Brain pericyte (primary cell): Measurements from ENCODE around the gene LRRC45.

Experiments
- DNase-seq: peaks from one replicate; pipeline ENCODE4 v3.0.0-alpha.2; 2012; ENCODE audit warnings: low read depth, low spot score

Gene LRRC45

GRCh38 chr17:82062076-82062983 is 39.2 kb downstream of the LRRC45 start:
- no peak for DNase-seq

DNA sequence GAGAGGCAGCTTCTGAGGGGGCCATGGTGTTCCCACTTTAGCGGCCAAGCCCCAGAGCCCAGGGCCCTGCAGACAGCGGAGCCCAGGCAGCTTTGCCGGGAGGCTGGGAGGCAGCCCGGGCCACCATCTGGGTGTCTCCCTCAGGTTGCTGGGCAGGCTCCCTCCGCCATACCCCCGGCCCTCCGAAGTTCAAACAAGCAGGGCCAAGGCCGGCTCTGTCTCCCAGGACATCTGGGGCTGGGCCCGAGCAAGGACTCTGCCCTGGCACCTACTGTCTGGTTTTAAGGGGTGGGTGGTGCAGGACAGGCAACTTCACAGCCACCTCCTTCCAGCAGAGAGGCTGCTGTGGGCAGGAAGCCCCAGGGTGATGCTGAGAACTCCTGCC is 39.9 kb downstream of the LRRC45 start:
- DNase-seq = no peak

DNA sequence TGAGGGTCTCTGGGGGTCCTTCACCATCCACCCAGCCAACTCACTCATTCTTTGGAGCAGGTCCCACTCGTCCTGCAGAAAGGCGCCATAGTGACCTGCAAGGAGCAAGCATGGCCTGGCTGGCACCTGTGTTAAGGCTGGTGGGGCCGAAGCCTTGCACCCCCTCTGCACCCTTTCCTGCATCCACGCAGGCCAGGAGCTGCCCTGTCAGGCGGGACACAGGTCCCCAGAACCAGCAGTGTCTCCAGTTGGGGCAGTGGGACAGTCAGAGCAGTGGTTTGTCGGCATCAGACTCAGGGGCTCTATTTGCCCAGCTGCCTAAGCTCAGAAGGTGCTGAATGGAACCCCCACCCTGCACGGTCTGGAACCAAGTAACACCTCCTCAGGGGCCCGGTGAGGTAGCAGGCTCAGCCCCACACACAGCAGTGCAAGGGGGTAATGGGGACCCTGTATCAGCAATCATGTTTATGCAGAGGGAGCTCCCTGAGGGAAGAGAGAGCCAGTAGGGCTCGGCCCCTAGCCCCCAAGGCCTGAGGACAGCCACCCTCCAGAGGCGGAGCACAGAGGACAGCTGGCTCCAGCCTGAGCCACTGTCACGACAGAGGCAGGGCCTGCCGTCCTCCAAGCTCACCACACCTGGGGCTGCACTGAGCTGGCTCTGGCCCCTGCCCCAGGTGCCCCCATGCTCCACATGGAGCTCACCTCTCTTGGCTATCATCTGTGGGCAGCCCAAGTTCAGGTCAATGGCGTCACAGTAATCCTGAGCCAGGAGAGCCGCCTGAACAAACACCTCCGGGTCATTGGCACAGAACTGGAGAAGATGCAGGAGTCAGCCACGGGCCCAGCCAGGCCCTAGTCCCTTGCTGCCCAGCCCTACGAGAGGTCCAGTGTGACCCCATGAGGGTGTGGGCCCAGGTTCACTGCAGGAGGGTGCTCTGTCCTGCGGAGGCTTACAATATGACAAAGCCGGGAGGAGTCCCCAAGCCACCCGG is 40.6 kb downstream of the LRRC45 start:
- DNase-seq = no peak

DNA sequence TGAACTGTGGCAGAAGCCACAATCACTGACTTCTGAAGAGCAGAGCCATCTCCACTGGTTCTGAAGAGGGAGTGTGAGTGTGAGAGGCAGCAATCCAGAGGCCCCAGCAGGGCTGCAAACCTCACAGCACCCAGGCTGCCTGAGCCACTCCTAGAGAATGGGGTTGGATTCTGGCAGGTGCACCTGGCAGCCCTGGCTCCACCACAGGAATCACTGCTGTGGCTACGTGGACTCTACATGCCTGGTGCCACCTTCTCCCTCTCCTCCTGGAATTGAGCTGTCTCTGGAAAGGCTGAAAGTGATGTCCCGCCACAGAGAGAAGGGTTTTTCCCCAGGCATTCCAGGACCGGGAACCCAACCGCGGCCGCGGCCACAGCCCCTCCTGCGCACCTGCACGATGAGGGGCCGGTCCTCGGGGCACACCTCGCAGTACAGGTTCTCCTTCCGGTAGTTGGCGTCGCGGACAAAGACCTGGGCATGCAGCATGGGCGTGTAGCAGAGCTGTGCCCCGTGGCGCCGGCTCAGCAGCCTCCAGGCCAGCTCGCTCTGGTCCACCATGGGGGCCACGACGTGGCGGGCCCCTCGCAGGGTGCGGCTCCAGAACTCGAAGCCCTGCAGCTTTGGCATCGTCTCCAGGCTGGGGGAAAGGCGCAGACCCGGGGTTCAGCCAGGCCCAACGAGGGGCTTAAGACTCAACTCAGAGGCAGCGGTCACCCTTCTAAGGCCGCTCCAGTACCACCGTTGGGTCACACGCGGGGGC is 41.5 kb downstream of the LRRC45 start:
- DNase-seq = no peak

DNA sequence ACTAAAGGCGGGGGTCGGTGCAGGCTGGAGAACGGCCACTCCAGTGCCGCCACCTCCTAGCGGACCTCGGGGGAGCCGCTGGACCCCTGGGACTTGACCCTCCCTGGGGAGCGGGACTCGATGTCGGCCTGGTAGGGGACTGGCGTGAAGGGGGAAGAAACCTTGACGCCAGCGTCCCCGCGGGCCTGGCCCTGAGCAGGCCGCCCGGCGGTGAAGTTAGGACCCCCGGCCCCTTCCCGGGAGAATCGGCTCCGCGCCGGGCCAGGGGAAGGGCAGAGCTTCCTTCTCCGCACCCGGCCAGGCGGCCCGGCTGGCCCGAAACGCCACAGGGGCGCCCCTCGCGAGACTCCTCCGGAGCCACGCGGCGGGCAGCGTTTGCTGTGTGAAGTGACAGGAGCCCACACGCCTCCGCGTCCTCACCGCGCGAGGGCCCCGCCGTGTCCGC is 42.1 kb downstream of the LRRC45 start:
- no peak for DNase-seq

DNA sequence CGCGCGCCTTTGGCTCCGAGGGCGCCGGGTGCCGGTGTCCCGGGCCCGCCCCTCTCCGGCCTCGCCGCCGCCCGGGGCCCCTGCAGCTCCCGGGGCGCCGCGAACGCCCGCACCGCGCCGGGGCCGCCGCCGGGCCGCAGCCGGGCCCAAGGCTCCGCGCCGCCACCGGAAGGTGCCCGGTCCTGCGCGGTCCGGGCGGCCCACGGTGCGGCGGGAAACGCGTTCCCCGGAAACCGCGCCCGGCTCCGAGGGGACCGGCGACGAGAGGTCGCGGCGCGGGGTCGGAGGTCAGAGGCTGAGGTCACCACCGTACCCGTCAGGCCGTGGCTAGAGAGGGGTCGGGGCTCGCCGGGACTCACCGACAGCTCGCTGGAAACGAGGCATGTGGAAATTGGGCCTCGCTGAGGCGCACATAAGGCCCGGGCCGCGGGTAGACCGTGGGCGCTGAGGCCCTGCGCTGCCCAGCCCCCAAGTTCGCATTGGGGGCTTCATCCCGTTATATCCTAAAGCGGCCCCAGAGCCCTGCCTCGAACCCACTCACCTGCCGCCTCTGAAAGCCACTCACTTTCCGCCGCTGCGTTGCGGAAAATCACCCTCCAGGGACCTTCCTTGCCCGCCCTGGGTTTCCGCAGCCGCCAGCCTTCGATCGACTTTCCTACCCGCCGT is 42.7 kb downstream of the LRRC45 start, which contains the start of gene DUS1L:
DUS1L (minus strand) TSS at position 167 of the 666 bp plus-strand sequence. CDS start 745 bp downstream, outside the sequence.
- DNase-seq = peak; percentile 42

DNA sequence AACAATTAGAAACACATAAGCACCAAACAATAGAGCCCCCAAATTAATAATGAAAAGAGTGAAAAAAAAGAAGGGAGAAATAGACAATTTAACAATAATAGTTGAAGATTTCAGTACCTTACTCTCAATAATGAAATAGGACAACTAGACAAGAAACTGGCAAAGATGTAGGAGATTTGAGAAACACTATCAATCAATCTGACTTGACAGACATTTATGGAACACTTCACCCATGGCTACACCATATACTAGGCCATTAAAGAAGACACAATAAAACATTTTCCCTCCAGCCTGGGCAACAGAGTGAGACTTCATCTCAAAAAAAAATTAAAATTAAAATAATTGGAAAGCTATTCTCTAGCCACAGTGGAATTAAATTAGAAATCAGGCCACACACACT is 47.5 kb downstream of the LRRC45 start:
- no peak for DNase-seq

GRCh38 chr17:82072827-82073226 is 49.7 kb downstream of the LRRC45 start:
- no peak for DNase-seq

DNA sequence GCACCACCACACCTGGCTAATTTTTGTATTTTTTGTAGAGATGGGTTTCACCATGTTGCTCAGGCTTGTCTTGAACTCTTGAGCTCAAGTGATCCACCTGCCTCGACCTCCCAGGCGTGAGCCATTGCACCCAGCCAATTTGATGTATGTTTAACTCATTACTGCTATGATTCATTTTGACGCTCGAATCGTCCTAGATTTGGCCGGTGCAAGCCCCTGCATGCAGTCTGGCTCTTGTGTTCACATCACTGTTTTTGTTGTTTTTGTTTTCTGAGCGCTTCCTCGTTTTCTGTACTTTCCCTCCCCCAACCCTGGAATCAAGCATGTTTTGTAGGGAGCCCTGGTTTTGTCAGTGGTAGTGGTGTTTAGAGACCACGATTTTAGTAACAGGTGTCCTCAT is 50.3 kb downstream of the LRRC45 start:
- no peak for DNase-seq

GRCh38 chr17:82076018-82076784 is 53.1 kb downstream of the LRRC45 start:
- no peak for DNase-seq

GRCh38 chr17:82076785-82077591 is 53.9 kb downstream of the LRRC45 start:
- DNase-seq = no peak

DNA sequence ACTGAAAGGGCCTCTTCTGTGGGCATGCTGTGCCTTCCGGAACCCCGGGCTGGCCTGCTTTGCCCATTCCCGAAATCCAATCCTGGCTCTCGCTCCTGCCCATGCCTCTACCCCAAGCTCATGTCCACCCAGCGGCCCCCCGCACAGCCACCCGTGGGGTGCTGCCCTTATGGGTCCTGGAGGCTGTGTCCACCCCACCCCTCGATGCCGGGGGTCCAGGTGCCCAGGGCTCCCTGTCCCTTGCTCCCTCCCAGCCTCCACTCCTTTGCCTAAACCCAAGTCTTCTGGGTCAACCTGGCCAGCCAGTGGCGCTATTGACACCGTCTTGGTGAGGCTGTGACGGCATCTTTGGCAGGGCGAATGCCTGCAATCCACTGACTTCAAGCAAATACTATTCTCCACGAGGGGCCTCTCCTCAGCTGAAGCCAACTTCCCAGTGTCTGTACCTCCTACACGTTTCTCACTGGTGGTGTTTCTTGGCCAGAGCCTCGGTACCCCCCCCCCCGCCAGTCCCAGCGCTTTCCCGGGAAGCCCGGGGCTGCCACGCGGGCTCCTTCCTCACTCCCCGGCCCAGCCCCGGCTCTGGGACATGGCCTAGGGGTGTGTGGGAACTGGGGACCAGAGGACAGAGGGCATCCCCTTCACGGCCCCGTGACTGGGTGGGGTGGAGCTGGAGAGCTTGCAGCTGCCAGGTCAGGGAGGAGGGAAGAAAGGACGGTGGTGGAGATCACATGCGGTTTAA is 54.7 kb downstream of the LRRC45 start:
- no peak for DNase-seq

DNA sequence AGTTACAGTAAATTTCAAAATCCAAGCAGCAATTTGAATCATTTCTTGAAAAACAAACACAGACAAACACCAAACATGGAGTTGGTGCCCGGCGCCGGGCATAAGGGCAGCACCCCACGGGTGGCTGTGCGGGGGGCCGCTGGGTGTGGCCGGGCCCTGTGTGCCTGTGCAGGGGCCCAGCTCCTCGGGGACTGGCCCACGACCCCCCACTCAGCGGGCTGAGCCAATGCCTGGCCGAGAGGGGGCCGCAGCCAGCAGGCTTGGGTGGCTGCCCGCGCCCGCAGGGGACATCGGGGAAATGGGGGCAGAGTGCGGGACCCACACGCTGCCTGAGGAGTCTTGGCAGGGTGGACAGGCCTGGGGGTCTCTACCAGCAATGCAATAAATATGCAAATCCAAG is 55.3 kb downstream of the LRRC45 start:
- no peak for DNase-seq

DNA sequence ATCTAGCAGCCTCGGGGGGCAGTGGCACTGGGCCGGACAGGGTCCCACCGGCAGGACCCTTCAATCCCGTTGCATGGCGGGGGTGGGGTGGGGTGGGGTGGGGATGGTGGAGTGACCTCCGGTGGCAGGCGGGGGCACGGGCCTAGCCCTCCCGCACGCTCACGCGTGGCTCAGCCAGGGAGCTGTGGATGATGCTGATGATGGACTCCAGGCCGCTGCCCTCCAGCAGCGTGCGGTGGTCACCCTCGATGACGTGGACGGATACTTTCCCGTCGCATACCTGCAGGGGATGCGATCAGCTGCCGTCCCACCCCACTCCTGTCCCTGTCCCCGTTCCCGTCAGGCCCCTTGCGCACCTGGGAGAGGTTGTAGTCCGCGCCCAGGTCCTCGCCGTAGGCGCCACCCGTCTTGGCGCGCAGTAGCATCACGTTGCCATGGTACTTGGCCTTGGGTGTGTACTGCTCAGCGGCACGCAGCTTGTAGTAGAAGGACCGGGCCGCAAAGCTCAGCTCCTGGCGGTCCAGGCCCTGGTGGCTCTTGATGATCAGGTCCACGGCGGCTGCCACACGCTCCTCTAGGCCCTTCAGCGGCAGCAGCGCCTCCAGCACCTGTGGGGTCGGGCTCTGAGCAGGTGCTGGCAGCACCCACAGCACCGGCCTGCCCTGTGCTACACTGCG is 56.0 kb downstream of the LRRC45 start:
- no peak for DNase-seq

DNA sequence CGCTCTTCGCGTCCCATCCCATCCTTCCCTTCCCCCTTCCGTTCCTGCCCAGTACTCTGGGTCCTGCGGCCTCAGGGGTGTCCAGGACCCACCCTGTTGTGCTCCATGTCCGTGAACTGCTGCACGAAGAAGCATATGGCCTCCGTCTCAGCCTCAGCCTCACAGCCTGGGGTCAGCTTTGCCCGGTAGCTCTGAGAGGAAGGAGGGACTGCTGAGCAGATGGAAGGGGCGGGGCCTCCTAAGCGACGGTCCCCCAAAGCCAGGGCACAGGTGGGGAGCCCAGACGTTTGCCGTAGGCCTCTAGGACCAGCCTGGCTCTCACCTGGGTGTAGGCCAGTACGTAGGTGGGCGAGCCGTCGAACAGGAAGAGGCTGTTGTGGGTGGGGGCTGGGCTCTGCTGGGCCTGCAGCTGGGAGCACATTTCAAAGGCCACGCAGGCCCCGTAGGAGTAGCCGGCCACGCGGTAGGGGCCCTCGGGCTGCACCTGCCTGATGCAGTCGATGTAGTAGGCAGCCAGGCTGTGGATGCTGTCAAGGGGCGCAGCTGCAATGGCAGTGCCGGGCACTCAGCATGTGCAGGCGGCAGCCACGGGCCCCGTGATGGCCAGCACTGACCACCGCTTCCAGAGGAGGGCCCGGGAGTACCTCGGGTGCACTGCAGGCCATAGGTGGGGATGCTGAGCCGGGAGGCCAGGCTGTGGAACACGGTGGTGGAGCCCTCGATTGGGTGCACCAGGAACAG is 57.1 kb downstream of the LRRC45 start:
- no peak for DNase-seq
